Colonic mucosa (tissue), 4 donors: Measurements from ENCODE around the gene SAP30L. TPM values are rescaled to one million over a fixed set of nuclear protein-coding genes. Genes with fewer than 3 reads are reported as not detected.

Source experiments
- DNase-seq: peaks from one replicate; pipeline ENCODE4 v3.0.0-alpha.2; 2020
- H3K27ac ChIP-seq: fragments of 200-600 bp; one replicate; pipeline ENCODE4 v1.8.0; 2021
- H3K27me3 ChIP-seq: fragments of 200-600 bp; one replicate; pipeline ENCODE4 v1.8.0; 2021
- H3K36me3 ChIP-seq: fragments of 200-600 bp; one replicate; pipeline ENCODE4 v1.8.0; 2021
- H3K4me1 ChIP-seq: fragments of 200-600 bp; one replicate; pipeline ENCODE4 v1.8.0; 2021; ENCODE audit warnings: mild to moderate bottlenecking
- H3K4me3 ChIP-seq: fragments of 200-600 bp; one replicate; pipeline ENCODE4 v1.8.0; 2021
- H3K9ac ChIP-seq, 2 donors: one replicate each; pipeline ENCODE4 v1.7.0; 2013; ENCODE audit warnings: control low read depth in 2 of 2, low read depth in 2 of 2, low read length in 2 of 2
- H3K9me3 ChIP-seq: fragments of 200-600 bp; one replicate; pipeline ENCODE4 v1.8.0; 2021
- intact Hi-C: fragments of 100-400 bp; cut with DNase I; formaldehyde crosslinking; loops from one replicate; pipeline ENCODE4 v1.14.1; 2022
- total RNA-seq, 2 donors: library from RNA; stranded (reverse); fragmentation: NEBNext Ultra II Directional in 1 of 2; extraction: Animal tissue kit (Norgen Biotek cat#: 25700) in 1 of 2; gene quantifications; one replicate each; pipeline ENCODE4 v1.2.1, GENCODE V29; 2021
- TF ChIP-seq, protein P1 (sequence below): fragments of 200-600 bp; IDR thresholded peaks from one replicate; pipeline ENCODE4 v1.8.0; 2022; ENCODE audit warnings: antibody characterized with exemption, mild to moderate bottlenecking
- donor health status: healthy.
- donor health status: DM: no; HTN: no; CAD: no.
- donor health status: DM: no; HTN: no; CAD: no.

Gene SAP30L
- total RNA-seq, 2 donors from 2014 or later = 38.2 to 47.0 TPM

DNA sequence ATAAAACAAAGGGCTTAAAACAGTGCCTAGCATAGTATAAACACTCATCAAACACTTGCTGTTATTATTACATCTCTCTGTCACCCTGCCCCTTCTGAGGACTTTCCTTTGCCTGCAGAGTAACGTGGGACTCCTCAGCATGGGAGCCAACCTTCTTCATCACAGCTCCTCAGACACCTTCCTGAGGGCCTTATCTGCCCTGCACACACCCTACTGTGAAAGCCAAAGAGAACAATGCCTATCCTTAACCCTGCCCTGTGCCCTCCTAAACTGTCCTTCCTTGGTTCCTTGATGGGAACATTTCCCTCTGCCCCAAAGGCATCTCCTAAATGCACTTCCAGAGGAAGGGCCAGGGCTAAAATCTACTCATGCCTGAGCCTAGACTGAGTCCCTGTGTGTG, 52.8 kb downstream of the SAP30L start:
- Histone ChIP-seq H3K4me3 (no peak overlapping the region), H3K4me1 (no peaks in the 10 kb centered on the region), H3K36me3 (no peaks in the 10 kb centered on the region), H3K9me3 (no peaks in the 10 kb centered on the region), H3K27me3 (no peaks in the 10 kb centered on the region), H3K27ac (no peak overlapping the region), H3K9ac (no peak overlapping the region)
- DNase-seq = no peak
- TF ChIP-seq, protein P1, sequence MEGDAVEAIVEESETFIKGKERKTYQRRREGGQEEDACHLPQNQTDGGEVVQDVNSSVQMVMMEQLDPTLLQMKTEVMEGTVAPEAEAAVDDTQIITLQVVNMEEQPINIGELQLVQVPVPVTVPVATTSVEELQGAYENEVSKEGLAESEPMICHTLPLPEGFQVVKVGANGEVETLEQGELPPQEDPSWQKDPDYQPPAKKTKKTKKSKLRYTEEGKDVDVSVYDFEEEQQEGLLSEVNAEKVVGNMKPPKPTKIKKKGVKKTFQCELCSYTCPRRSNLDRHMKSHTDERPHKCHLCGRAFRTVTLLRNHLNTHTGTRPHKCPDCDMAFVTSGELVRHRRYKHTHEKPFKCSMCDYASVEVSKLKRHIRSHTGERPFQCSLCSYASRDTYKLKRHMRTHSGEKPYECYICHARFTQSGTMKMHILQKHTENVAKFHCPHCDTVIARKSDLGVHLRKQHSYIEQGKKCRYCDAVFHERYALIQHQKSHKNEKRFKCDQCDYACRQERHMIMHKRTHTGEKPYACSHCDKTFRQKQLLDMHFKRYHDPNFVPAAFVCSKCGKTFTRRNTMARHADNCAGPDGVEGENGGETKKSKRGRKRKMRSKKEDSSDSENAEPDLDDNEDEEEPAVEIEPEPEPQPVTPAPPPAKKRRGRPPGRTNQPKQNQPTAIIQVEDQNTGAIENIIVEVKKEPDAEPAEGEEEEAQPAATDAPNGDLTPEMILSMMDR = no peak
- intact Hi-C loops = no loop called here

DNA sequence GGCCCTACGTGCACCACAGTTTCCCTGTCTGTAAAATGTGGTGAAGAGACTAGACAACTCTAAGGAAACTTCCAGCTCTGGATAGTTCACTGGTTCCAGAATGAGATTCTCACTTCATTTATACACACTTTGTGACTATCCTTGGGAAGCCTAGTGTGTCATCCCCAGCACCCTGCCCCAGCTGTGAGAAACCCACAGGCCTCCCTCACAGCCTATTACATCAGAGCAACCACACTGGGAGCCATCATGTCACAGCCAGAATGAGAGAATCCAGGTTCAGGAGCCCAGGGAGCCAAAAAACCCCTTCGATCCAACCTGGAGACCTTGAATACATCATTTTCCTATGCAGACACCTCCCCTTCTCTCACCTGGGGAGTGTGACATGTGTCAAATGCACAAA, 53.2 kb downstream of the SAP30L start:
- TF ChIP-seq, protein P1 = no peak
- Histone ChIP-seq H3K9me3 (no peaks in the 10 kb centered on the region), H3K27ac (no peak overlapping the region), H3K27me3 (no peaks in the 10 kb centered on the region), H3K4me1 (no peaks in the 10 kb centered on the region), H3K4me3 (no peak overlapping the region), H3K36me3 (no peaks in the 10 kb centered on the region), H3K9ac (no peak overlapping the region)
- intact Hi-C loops = no loop called here
- DNase-seq = no peak

DNA sequence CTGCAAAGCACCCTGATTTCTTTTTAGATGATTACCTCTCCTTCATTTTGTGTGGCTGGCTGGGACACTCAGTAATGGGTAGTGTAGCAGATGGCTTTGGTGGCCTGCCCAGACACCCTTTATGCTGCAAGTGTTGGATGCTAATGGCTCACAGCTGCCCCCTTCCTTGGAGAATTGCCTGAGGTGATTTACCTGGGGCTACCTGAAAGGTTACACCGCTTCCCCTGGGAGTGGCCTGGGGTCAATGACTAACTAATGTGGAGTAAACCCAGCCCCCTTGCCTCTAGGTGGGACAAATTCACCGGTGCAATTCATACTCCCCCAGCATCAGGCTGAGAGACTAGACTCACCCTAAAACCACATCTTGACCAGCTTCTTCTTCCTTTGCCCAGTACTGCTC, 55.8 kb downstream of the SAP30L start:
- intact Hi-C loops = no loop called here
- DNase-seq = no peak
- no peaks in the 10 kb centered on the region for H3K36me3 ChIP-seq
- no peak overlapping the region for H3K27ac ChIP-seq
- no peaks in the 10 kb centered on the region for H3K4me1 ChIP-seq
- H3K9me3 ChIP-seq = no peaks in the 10 kb centered on the region
- no peaks in the 10 kb centered on the region for H3K27me3 ChIP-seq
- no peak overlapping the region for H3K4me3 ChIP-seq
- TF ChIP-seq, protein P1 = no peak
- H3K9ac ChIP-seq = no peak overlapping the region

DNA sequence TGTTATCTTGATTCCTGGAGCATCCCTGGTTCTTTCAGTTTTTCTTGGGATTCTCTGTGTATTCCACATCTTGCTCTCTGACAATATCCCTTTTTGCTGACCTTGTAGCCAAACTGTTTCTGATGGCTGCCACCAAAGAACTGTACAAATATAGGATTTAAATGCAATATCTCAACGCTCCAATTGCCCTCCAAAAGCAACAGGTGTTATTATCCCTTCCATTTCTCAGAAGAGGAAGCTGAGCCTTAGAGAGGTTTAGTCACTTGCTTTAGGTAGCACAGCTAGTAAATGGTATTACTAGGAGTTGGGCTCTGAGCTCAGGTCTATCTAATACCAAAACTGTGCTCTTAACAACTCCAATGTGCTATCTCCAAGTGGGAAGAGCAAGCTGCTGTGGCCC, 56.4 kb downstream of the SAP30L start:
- H3K4me1 ChIP-seq = no peaks in the 10 kb centered on the region
- H3K36me3 ChIP-seq = no peaks in the 10 kb centered on the region
- intact Hi-C loops = no loop called here
- no peak overlapping the region for H3K9ac ChIP-seq
- H3K4me3 ChIP-seq = no peak overlapping the region
- H3K9me3 ChIP-seq = no peaks in the 10 kb centered on the region
- TF ChIP-seq, protein P1 = no peak
- no peaks in the 10 kb centered on the region for H3K27me3 ChIP-seq
- no peak overlapping the region for H3K27ac ChIP-seq
- DNase-seq = no peak

DNA sequence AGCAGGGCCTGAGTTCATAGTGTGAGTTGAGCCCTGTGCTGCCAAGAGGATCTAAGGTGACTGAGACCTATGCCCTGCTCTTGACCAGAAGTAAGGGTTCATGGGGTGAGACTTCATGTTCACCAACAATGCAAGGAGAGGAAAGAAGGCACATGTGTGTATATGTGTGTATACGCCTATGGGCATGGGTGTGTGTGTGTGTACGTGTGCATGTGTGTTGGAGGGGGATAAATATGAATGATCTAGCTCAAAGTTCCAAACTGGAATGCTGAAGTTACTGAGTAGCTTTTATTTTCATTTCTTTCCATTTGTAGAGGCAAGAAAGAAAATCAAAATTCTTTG, 57.9 kb downstream of the SAP30L start:
- Histone ChIP-seq H3K4me3 (no peak overlapping the region), H3K9ac (no peak overlapping the region), H3K9me3 (no peaks in the 10 kb centered on the region), H3K27me3 (no peaks in the 10 kb centered on the region), H3K36me3 (no peaks in the 10 kb centered on the region), H3K4me1 (no peaks in the 10 kb centered on the region), H3K27ac (no peak overlapping the region)
- DNase-seq = no peak
- intact Hi-C loops = no loop called here
- TF ChIP-seq, protein P1 = no peak

DNA sequence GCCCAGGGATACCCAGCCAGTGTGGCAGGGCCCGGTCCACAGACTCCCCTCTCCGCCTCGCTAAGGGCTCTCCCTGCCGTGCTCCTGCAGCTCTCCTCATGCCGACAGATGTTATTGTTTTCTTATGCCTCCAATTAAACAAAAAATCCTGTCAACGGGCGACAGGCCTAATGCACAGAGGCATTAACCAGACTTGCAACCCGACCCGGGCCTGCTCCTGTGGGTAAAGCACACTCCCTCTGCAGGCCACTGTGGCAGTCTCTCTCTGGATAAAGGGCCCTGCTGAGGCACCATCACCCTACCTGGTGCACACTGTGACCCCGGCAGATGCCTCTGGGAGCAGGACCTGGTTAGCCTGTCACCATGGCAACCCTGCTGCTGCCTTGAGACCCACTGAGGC, 59.8 kb downstream of the SAP30L start:
- no peaks in the 10 kb centered on the region for H3K4me1 ChIP-seq
- H3K27ac ChIP-seq = no peak overlapping the region
- H3K36me3 ChIP-seq = no peaks in the 10 kb centered on the region
- H3K4me3 ChIP-seq = no peak overlapping the region
- TF ChIP-seq, protein P1 = no peak
- H3K9ac ChIP-seq = no peak overlapping the region
- no peaks in the 10 kb centered on the region for H3K9me3 ChIP-seq
- no peak for DNase-seq
- intact Hi-C loops = no loop called here
- no peaks in the 10 kb centered on the region for H3K27me3 ChIP-seq
